OCI-M2 (cell line): ENCODE data around the gene EXOC2.

Experiments
- DNase-seq: peaks from one replicate; lab custom pipeline; 2025; ENCODE audit not compliant: unreplicated experiment; lab: John Stamatoyannopoulos, UW

Gene EXOC2

GRCh38 chr6:692858-693722 is at the start of gene EXOC2:
Gene EXOC2, minus strand, starts transcription at chr6:693139. Its CDS starts 55,321 bp downstream, at chr6:637818.
- no peak for DNase-seq

- DNase-seq = no peak
Observed at GRCh38 chr6:741410-742339, 48.7 kb upstream of the EXOC2 start.

GRCh38 chr6:736657-737446 is 43.9 kb upstream of the EXOC2 start:
- DNase-seq = no peak

GRCh38 chr6:733431-734219 is 40.7 kb upstream of the EXOC2 start:
- no peak for DNase-seq

GRCh38 chr6:731924-732323 is 39.0 kb upstream of the EXOC2 start:
- DNase-seq = no peak

GRCh38 chr6:729606-730320 is 36.8 kb upstream of the EXOC2 start:
- DNase-seq = no peak

GRCh38 chr6:727856-728255 is 34.9 kb upstream of the EXOC2 start:
- no peak for DNase-seq

GRCh38 chr6:723540-723939 is 30.6 kb upstream of the EXOC2 start:
- DNase-seq = no peak

GRCh38 chr6:722608-723007 is 29.7 kb upstream of the EXOC2 start:
- no peak for DNase-seq

- DNase-seq = no peak
Observed at GRCh38 chr6:722077-722524, 29.2 kb upstream of the EXOC2 start.

- no peak for DNase-seq
Observed at GRCh38 chr6:718345-718744, 25.4 kb upstream of the EXOC2 start.

GRCh38 chr6:717135-717534 is 24.2 kb upstream of the EXOC2 start:
- DNase-seq = no peak

GRCh38 chr6:715709-716491 is 23.0 kb upstream of the EXOC2 start:
- DNase-seq = no peak

GRCh38 chr6:714100-714499 is 21.2 kb upstream of the EXOC2 start:
- no peak for DNase-seq

- DNase-seq = no peak
Observed at GRCh38 chr6:713351-713750, 20.4 kb upstream of the EXOC2 start.

GRCh38 chr6:712805-713204 is 19.9 kb upstream of the EXOC2 start:
- DNase-seq = no peak

GRCh38 chr6:711925-712324 is 19.0 kb upstream of the EXOC2 start:
- DNase-seq = no peak

GRCh38 chr6:710601-711571 is 17.9 kb upstream of the EXOC2 start:
- DNase-seq = no peak
